GM12878 (cell line): ENCODE measurements around the gene KCNN3. TPM values are rescaled to one million over a fixed set of nuclear protein-coding genes. Genes with fewer than 3 reads are reported as not detected.

Source experiments
- ASH2L ChIP-seq: fragments of 300-600, 200-600 bp; sonication (generic); IDR thresholded peaks from 2 replicates; pipeline ENCODE4 v1.6.1; 2017; ENCODE audit warnings: low read depth, mild to moderate bottlenecking, borderline replicate concordance
- FOS ChIP-seq: IDR thresholded peaks from 3 replicates; pipeline ENCODE4 v1.6.1; 2011; ENCODE audit warnings: borderline replicate concordance; ENCODE audit not compliant: insufficient read length; ENCODE audit errors: extremely low read depth
- GATAD2B ChIP-seq: fragments of 450-650 bp; conservative IDR thresholded peaks from 2 replicates; pipeline ENCODE4 v1.6.1; 2017; ENCODE audit warnings: low read depth, mild to moderate bottlenecking, moderate library complexity
- HDGF ChIP-seq: fragments of 450-650 bp; IDR thresholded peaks from 2 replicates; pipeline ENCODE4 v1.6.1; 2016; ENCODE audit warnings: antibody characterized with exemption
- IKZF2 ChIP-seq, 2 experiments: fragments of 450-650 bp; IDR thresholded peaks; 2 replicates each; pipeline ENCODE4 v1.6.1; 2017; ENCODE audit warnings: mild to moderate bottlenecking in 2 of 2, moderate library complexity in 2 of 2
- KDM1A ChIP-seq: fragments of 200-600 bp; sonication (generic); IDR thresholded peaks from 2 replicates; pipeline ENCODE4 v1.6.1; 2016; ENCODE audit warnings: borderline replicate concordance
- LARP7 ChIP-seq: fragments of 450-650 bp; IDR thresholded peaks from 2 replicates; pipeline ENCODE4 v1.6.1; 2017; ENCODE audit warnings: mild to moderate bottlenecking
- PML ChIP-seq: IDR thresholded peaks from 2 replicates; pipeline ENCODE4 v1.6.1; 2012; ENCODE audit warnings: low read length, inconsistent platforms
- RCOR1 ChIP-seq: conservative IDR thresholded peaks from 2 replicates; pipeline ENCODE4 v1.6.1; 2012; ENCODE audit warnings: low read depth, low read length, improper control_type of control experiment
- RELB ChIP-seq: fragments of 450-650 bp; IDR thresholded peaks from 2 replicates; pipeline ENCODE4 v1.6.1; 2017; ENCODE audit warnings: low read depth, mild to moderate bottlenecking, moderate library complexity
- SP1 ChIP-seq: IDR thresholded peaks from one replicate; pipeline ENCODE4 v1.6.1; 2011; ENCODE audit warnings: low read depth, low read length
- TARDBP ChIP-seq: IDR thresholded peaks from 2 replicates; pipeline ENCODE4 v1.6.1; 2016; ENCODE audit warnings: borderline replicate concordance
- ZNF207 ChIP-seq: fragments of 450-650 bp; IDR thresholded peaks from 2 replicates; pipeline ENCODE4 v1.6.1; 2014; ENCODE audit warnings: antibody characterized with exemption, mild to moderate bottlenecking, borderline replicate concordance
- ZNF274 ChIP-seq: IDR thresholded peaks from one replicate; pipeline ENCODE4 v1.8.0; 2011; ENCODE audit not compliant: insufficient read length, insufficient read depth
- ZNF687 ChIP-seq: fragments of 450-650 bp; IDR thresholded peaks from 2 replicates; pipeline ENCODE4 v1.6.1; 2017; ENCODE audit warnings: mild to moderate bottlenecking, moderate library complexity
- ZSCAN29 ChIP-seq: fragments of 450-650 bp; IDR thresholded peaks from 2 replicates; pipeline ENCODE4 v1.6.1; 2017; ENCODE audit warnings: mild to moderate bottlenecking, moderate library complexity
- ZZZ3 ChIP-seq: IDR thresholded peaks from 2 replicates; pipeline ENCODE4 v1.6.1; 2011; ENCODE audit warnings: low read depth; ENCODE audit not compliant: control insufficient read depth, insufficient read length
- polyA plus RNA-seq, 11 experiments: library from polyadenylated mRNA; depleted of rRNA in 4 of 11; unstranded in 6 of 11; stranded (reverse) in 5 of 11; fragments of >200 nt; fragmentation: Nextera tagmentation in 4 of 11; fragmentation: Illumina TruSeq in 1 of 11; extraction: Ambion mirVana in 4 of 11; extraction: Trizol in 1 of 11; gene quantifications; 1 replicate in 1 of 11; 2 replicates in 10 of 11; pipeline versions ENCODE4 v1.2.1 to v1.2.3, GENCODE V29; 2011 to 2016; ENCODE audit warnings: inconsistent platforms in 2 of 11, missing spikeins in 2 of 11, low read depth in 1 of 11
- total RNA-seq, 4 experiments: library from RNA; depleted of rRNA in 3 of 4; stranded (reverse); fragments of >200 nt in 3 of 4; fragmentation: Illumina TruSeq in 1 of 4; extraction: Trizol in 1 of 4; gene quantifications; 2 replicates each; pipeline versions ENCODE4 v1.2.1 to v1.2.3, GENCODE V29; 2013 to 2021
- TF ChIP-seq, protein P1 (sequence below): fragments of 150-350 bp; IDR thresholded peaks from 2 replicates; pipeline ENCODE4 v1.6.1; 2014; ENCODE audit warnings: mild to moderate bottlenecking, low read depth, low read length
- TF ChIP-seq, protein P2 (sequence below): IDR thresholded peaks from 2 replicates; pipeline ENCODE4 v1.6.1; 2012; ENCODE audit warnings: mild to moderate bottlenecking, low read depth, low read length
- TF ChIP-seq, protein P3 (sequence below): IDR thresholded peaks from 2 replicates; pipeline ENCODE4 v1.6.1; 2011; ENCODE audit warnings: mild to moderate bottlenecking, low read depth, low read length, moderate library complexity; ENCODE audit not compliant: insufficient replicate concordance

The KCNN3 gene
- total and polyA plus RNA-seq, 10 of the 15 experiments (the other 5 are each of a cell fraction or from before 2014, with no cell fraction given) = 3.5 to 26.4 (median 14.9) TPM

DNA sequence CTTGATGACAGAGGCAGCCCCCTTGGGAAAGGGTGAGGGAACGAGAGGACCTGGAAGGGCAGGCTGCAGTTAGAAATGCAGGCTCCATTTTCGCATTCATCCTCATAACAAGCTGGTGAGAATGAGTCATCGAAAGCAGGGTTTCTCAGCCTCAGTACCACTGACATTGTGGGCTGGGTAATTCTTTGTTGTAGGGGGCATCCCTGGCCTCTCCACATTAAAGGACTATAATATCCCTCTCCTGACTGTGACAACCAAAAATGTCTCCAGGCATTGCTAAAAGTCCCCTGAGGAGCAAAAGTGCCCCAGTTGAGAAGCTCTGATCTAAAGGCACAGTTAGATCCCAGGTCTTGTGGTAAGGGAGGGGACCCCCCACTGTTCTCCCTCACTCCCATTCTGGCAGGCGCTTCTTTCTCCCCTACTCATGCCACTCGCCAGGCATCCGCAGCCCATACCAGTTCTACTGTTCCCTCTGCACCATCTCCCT is 20.4 kb downstream of the KCNN3 start (continued):
- no peak for TF ChIP-seq ZNF274
- TF ChIP-seq ZZZ3 = no peak
- no peak for TF ChIP-seq TARDBP
- 0 out of 2 replicates have a peak, but pooled peaks have one; percentile 51 for TF ChIP-seq PML
- TF ChIP-seq KDM1A = no peak
- TF ChIP-seq IKZF2 (IDR thresholded peaks at IDR 0.05) = peak; percentile 92 to 96
- TF ChIP-seq GATAD2B = peak; percentile 66; the same call in 1 of the 2 replicates
- TF ChIP-seq RCOR1 = no peak
- no peak for TF ChIP-seq ZNF207
- TF ChIP-seq ASH2L = no peak
- TF ChIP-seq HDGF = no peak; the same call in 1 of the 2 replicates
- TF ChIP-seq, protein P1, sequence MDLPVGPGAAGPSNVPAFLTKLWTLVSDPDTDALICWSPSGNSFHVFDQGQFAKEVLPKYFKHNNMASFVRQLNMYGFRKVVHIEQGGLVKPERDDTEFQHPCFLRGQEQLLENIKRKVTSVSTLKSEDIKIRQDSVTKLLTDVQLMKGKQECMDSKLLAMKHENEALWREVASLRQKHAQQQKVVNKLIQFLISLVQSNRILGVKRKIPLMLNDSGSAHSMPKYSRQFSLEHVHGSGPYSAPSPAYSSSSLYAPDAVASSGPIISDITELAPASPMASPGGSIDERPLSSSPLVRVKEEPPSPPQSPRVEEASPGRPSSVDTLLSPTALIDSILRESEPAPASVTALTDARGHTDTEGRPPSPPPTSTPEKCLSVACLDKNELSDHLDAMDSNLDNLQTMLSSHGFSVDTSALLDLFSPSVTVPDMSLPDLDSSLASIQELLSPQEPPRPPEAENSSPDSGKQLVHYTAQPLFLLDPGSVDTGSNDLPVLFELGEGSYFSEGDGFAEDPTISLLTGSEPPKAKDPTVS = no peak
- peak; percentile 82; the same call in 1 of the 2 replicates for TF ChIP-seq RELB
- no peak for TF ChIP-seq FOS
- TF ChIP-seq, protein P2, sequence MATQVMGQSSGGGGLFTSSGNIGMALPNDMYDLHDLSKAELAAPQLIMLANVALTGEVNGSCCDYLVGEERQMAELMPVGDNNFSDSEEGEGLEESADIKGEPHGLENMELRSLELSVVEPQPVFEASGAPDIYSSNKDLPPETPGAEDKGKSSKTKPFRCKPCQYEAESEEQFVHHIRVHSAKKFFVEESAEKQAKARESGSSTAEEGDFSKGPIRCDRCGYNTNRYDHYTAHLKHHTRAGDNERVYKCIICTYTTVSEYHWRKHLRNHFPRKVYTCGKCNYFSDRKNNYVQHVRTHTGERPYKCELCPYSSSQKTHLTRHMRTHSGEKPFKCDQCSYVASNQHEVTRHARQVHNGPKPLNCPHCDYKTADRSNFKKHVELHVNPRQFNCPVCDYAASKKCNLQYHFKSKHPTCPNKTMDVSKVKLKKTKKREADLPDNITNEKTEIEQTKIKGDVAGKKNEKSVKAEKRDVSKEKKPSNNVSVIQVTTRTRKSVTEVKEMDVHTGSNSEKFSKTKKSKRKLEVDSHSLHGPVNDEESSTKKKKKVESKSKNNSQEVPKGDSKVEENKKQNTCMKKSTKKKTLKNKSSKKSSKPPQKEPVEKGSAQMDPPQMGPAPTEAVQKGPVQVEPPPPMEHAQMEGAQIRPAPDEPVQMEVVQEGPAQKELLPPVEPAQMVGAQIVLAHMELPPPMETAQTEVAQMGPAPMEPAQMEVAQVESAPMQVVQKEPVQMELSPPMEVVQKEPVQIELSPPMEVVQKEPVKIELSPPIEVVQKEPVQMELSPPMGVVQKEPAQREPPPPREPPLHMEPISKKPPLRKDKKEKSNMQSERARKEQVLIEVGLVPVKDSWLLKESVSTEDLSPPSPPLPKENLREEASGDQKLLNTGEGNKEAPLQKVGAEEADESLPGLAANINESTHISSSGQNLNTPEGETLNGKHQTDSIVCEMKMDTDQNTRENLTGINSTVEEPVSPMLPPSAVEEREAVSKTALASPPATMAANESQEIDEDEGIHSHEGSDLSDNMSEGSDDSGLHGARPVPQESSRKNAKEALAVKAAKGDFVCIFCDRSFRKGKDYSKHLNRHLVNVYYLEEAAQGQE = no peak
- peak; percentile 17 for TF ChIP-seq SP1
- TF ChIP-seq, protein P3, sequence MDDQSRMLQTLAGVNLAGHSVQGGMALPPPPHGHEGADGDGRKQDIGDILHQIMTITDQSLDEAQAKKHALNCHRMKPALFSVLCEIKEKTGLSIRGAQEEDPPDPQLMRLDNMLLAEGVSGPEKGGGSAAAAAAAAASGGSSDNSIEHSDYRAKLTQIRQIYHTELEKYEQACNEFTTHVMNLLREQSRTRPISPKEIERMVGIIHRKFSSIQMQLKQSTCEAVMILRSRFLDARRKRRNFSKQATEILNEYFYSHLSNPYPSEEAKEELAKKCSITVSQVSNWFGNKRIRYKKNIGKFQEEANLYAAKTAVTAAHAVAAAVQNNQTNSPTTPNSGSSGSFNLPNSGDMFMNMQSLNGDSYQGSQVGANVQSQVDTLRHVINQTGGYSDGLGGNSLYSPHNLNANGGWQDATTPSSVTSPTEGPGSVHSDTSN = no peak
- no peak; the same call in 1 of the 2 replicates for TF ChIP-seq LARP7
- TF ChIP-seq ZNF687 = no peak
- TF ChIP-seq ZSCAN29 = no peak
